GM23248 (cell line): ENCODE data around the gene GRIN2C. TPM values are rescaled to one million over a fixed set of nuclear protein-coding genes. Genes with fewer than 3 reads are reported as not detected.

Experiments used
- DNase-seq: peaks from one replicate; pipeline ENCODE4 v3.0.0-alpha.2; 2015
- H2AFZ ChIP-seq: fragments of 200-600 bp; sonication (generic); 2 replicates; pipeline ENCODE4 v1.6.1; 2016; ENCODE audit warnings: antibody characterized with exemption
- H3F3A ChIP-seq: fragments of 200-600 bp; sonication (generic); 2 replicates; pipeline ENCODE4 v1.6.1; 2016; ENCODE audit warnings: mild to moderate bottlenecking, antibody characterized with exemption, mixed run types; ENCODE audit not compliant: insufficient read depth
- H3K27ac ChIP-seq: fragments of 200-600 bp; sonication (generic); 2 replicates; pipeline ENCODE4 v1.5.1; 2016; ENCODE audit warnings: mild to moderate bottlenecking
- H3K27me3 ChIP-seq: fragments of 200-600 bp; sonication (generic); replicated peaks from 2 replicates; pipeline ENCODE4 v1.6.1; 2016; ENCODE audit warnings: mild to moderate bottlenecking; ENCODE audit not compliant: insufficient read depth
- H3K36me3 ChIP-seq: fragments of 200-600 bp; sonication (generic); 2 replicates; pipeline ENCODE4 v1.6.1; 2016; ENCODE audit warnings: low read depth, mild to moderate bottlenecking
- H3K4me1 ChIP-seq: fragments of 200-600 bp; sonication (generic); 2 replicates; pipeline ENCODE4 v1.6.1; 2016; ENCODE audit warnings: mild to moderate bottlenecking; ENCODE audit not compliant: insufficient read depth
- H3K4me2 ChIP-seq: fragments of 200-600 bp; sonication (generic); one replicate; pipeline ENCODE4 v1.6.1; 2016; ENCODE audit warnings: mild to moderate bottlenecking; ENCODE audit not compliant: unreplicated experiment
- H3K4me3 ChIP-seq: fragments of 200-600 bp; sonication (generic); 2 replicates; pipeline ENCODE4 v1.5.1; 2016; ENCODE audit warnings: mild to moderate bottlenecking
- H3K79me2 ChIP-seq: fragments of 200-600 bp; sonication (generic); 2 replicates; pipeline ENCODE4 v1.6.1; 2016; ENCODE audit warnings: mild to moderate bottlenecking; ENCODE audit not compliant: insufficient read depth
- H3K9ac ChIP-seq: fragments of 200-600 bp; sonication (generic); 2 replicates; pipeline ENCODE4 v1.6.1; 2016; ENCODE audit warnings: mild to moderate bottlenecking
- H3K9me2 ChIP-seq: fragments of 200-600 bp; sonication (generic); 2 replicates; pipeline ENCODE4 v1.6.1; 2016; ENCODE audit warnings: mixed run types, mild to moderate bottlenecking, moderate library complexity; ENCODE audit not compliant: insufficient read depth
- H3K9me3 ChIP-seq: fragments of 200-600 bp; sonication (generic); one replicate; pipeline ENCODE4 v1.6.1; 2017; ENCODE audit warnings: low read depth
- H4K20me1 ChIP-seq: fragments of 200-600 bp; sonication (generic); 2 replicates; pipeline ENCODE4 v1.6.0; 2016; ENCODE audit not compliant: insufficient read depth
- EZH2 ChIP-seq: fragments of 200-600 bp; sonication (generic); IDR thresholded peaks from 2 replicates; pipeline ENCODE4 v1.6.1; 2018; ENCODE audit warnings: antibody characterized with exemption, mild to moderate bottlenecking; ENCODE audit not compliant: insufficient read depth, poor library complexity, severe bottlenecking
- EZH2phosphoT487 ChIP-seq: fragments of 200-600 bp; sonication (generic); IDR thresholded peaks from 2 replicates; pipeline ENCODE4 v1.6.1; 2018; ENCODE audit warnings: antibody characterized with exemption, moderate library complexity, mild to moderate bottlenecking, low read depth; ENCODE audit not compliant: insufficient read depth
- WGBS, 2 experiments: methylation state at CpG; one replicate each; pipeline ENCODE4 v1.1.6; 2015 to 2017; ENCODE audit warnings: low lambda C conversion rate in 2 of 2, low coverage in 1 of 2; ENCODE audit errors: missing lambda C conversion rate in 2 of 2; 5-methylcytosine and 5-hydroxymethylcytosine counted together
- in situ Hi-C: fragments of 300-500 bp; cut with MboI; formaldehyde crosslinking; loops from 2 replicates; pipeline ENCODE4 v1.15.0; 2020
- polyA plus RNA-seq: library from polyadenylated mRNA; unstranded; fragments of >200 nt; fragmentation: Nextera tagmentation; extraction: Ambion mirVana; gene quantifications from 2 replicates; pipeline ENCODE4 v1.2.1, GENCODE V29; 2016
- total RNA-seq: library from RNA; depleted of rRNA; stranded (reverse); fragments of >200 nt; shearing (Covaris generic); gene quantifications from 2 replicates; pipeline ENCODE4 v1.2.3, GENCODE V29; 2014

The GRIN2C gene
- total and polyA plus RNA-seq, 2 experiments from 2014 or later: not detected

GRCh38 chr17:74815550-74816370 lies 43.9 kb downstream of the GRIN2C start:
- in situ Hi-C loops: no loop called here

GRCh38 chr17:74815067-74815466 lies 44.6 kb downstream of the GRIN2C start:
- Histone ChIP-seq H4K20me1 (no peaks in the 10 kb centered on the region), H3K79me2 (no peaks in the 10 kb centered on the region), H3K27ac (no peak overlapping the region), H3K4me3 (no peak overlapping the region), H3K9me2 (no peaks in the 10 kb centered on the region), H3F3A (no peaks in the 10 kb centered on the region), H3K4me2 (no peak overlapping the region), H3K4me1 (no peaks in the 10 kb centered on the region), H2AFZ (no peak overlapping the region), H3K27me3 (no peaks in the 10 kb centered on the region), H3K9me3 (no peaks in the 10 kb centered on the region), H3K36me3 (no peaks in the 10 kb centered on the region), H3K9ac (no peak overlapping the region)
- in situ Hi-C loops: no loop called here
- TF ChIP-seq EZH2phosphoT487 (no peak), EZH2 (no peak)
- DNase-seq: no peak
- 98 to 100% methylated on average over 7 of the region's 7 CpGs for WGBS, 2 experiments

More at GRCh38 chr17:74815550-74816370, 43.9 kb downstream of the GRIN2C start:
- no peaks in the 10 kb centered on the region for H3K9me3 ChIP-seq
- H3K36me3 ChIP-seq: no peaks in the 10 kb centered on the region
- peak; percentile 11 for DNase-seq
- H3K27ac ChIP-seq: no peak overlapping the region
- no peak for TF ChIP-seq EZH2
- TF ChIP-seq EZH2phosphoT487: no peak
- H3K9ac ChIP-seq: no peak overlapping the region
- H2AFZ ChIP-seq: no peak overlapping the region
- no peaks in the 10 kb centered on the region for H3K4me1 ChIP-seq
- no peaks in the 10 kb centered on the region for H3K27me3 ChIP-seq
- no peaks in the 10 kb centered on the region for H4K20me1 ChIP-seq
- H3K79me2 ChIP-seq: no peaks in the 10 kb centered on the region
- 94 to 95% methylated on average over 15 of the region's 15 CpGs for WGBS, 2 experiments
- no peaks in the 10 kb centered on the region for H3F3A ChIP-seq
- no peaks in the 10 kb centered on the region for H3K9me2 ChIP-seq
- H3K4me3 ChIP-seq: no peak overlapping the region
- no peak overlapping the region for H3K4me2 ChIP-seq

GRCh38 chr17:74814453-74814852 lies 45.2 kb downstream of the GRIN2C start:
- WGBS, 2 experiments: 80 to 83% methylated on average over 5 of the region's 5 CpGs
- Histone ChIP-seq H3K9me2 (no peaks in the 10 kb centered on the region), H3K9ac (no peak overlapping the region), H3K4me2 (no peak overlapping the region), H3K27me3 (no peaks in the 10 kb centered on the region), H3K27ac (no peak overlapping the region), H2AFZ (no peak overlapping the region), H3K36me3 (no peaks in the 10 kb centered on the region), H3K9me3 (no peaks in the 10 kb centered on the region), H4K20me1 (no peaks in the 10 kb centered on the region), H3K79me2 (no peaks in the 10 kb centered on the region), H3F3A (no peaks in the 10 kb centered on the region), H3K4me3 (no peak overlapping the region), H3K4me1 (no peaks in the 10 kb centered on the region)
- DNase-seq: peak; percentile 3
- TF ChIP-seq EZH2phosphoT487: no peak
- TF ChIP-seq EZH2: no peak
- in situ Hi-C loops: no loop called here

GRCh38 chr17:74812109-74813009 lies 47.3 kb downstream of the GRIN2C start:
- H3K9ac ChIP-seq: no peak overlapping the region
- H3K36me3 ChIP-seq: no peaks in the 10 kb centered on the region
- no peaks in the 10 kb centered on the region for H3F3A ChIP-seq
- H3K27me3 ChIP-seq: no peaks in the 10 kb centered on the region
- H3K4me1 ChIP-seq: no peaks in the 10 kb centered on the region
- no peaks in the 10 kb centered on the region for H3K79me2 ChIP-seq
- H3K4me2 ChIP-seq: no peak overlapping the region
- H3K4me3 ChIP-seq: no peak overlapping the region
- no peak overlapping the region for H2AFZ ChIP-seq
- H4K20me1 ChIP-seq: no peaks in the 10 kb centered on the region
- in situ Hi-C loops: no loop called here
- no peaks in the 10 kb centered on the region for H3K9me2 ChIP-seq
- DNase-seq: no peak
- no peaks in the 10 kb centered on the region for H3K9me3 ChIP-seq
- 73 to 74% methylated on average over 23 of the region's 23 CpGs for WGBS, 2 experiments
- no peak overlapping the region for H3K27ac ChIP-seq
- TF ChIP-seq EZH2: no peak
- no peak for TF ChIP-seq EZH2phosphoT487
